ENCODE results near the gene KCNK15.

DNA sequence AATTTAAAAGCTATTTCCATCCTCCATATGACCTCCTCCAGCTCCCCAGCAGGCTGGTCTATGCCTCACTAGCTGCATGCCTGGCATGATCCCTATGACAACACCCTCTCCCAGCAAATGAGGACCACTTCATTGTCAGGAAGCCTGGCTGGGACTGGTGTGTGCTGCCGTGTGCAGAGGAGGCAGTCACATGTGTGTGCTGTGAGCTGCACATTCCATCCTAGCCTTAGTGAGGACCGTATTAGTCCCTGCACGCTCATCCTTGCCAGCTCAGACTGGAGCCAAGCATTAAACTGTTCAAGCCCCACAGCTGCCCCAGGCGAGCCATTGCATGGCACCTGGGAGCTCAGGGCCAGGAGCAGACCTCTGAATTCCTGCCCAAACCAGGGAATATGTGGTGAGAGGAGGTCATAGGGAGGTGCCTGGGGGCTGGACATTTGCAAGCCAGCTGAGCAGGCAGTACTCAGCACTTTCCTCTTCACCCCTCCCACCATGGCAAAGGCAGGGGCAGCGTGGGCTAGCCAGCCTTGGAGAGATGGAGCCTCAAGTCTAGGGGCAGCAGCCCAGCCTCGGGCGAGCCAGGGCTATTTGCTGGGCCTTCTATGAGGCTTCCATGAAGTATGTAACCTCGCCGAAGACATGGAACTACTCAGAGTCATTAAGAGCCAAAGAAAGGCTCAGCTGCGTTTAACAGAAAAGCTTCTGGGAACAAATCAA is 39.2 kb upstream of the KCNK15 start:
- TF ChIP-seq, protein P1, sequence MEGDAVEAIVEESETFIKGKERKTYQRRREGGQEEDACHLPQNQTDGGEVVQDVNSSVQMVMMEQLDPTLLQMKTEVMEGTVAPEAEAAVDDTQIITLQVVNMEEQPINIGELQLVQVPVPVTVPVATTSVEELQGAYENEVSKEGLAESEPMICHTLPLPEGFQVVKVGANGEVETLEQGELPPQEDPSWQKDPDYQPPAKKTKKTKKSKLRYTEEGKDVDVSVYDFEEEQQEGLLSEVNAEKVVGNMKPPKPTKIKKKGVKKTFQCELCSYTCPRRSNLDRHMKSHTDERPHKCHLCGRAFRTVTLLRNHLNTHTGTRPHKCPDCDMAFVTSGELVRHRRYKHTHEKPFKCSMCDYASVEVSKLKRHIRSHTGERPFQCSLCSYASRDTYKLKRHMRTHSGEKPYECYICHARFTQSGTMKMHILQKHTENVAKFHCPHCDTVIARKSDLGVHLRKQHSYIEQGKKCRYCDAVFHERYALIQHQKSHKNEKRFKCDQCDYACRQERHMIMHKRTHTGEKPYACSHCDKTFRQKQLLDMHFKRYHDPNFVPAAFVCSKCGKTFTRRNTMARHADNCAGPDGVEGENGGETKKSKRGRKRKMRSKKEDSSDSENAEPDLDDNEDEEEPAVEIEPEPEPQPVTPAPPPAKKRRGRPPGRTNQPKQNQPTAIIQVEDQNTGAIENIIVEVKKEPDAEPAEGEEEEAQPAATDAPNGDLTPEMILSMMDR (conservative IDR thresholded peaks at IDR 0.05; ENCODE audit: low read depth, low read length), result no peak
- TF ChIP-seq EZH2 (IDR thresholded peaks at IDR 0.05; ENCODE audit: low read length, unreplicated experiment), result no peak
- no peak for TF ChIP-seq EZH2phosphoT487 (IDR thresholded peaks at IDR 0.05; ENCODE audit: borderline replicate concordance, low read length)
